ENCODE results near the gene LSS. TPM values are rescaled to one million over a fixed set of nuclear protein-coding genes. Genes with fewer than 3 reads are reported as not detected.

Gene LSS
- polyA plus RNA-seq, 1 donor from 2014 or later, result 101 TPM

DNA sequence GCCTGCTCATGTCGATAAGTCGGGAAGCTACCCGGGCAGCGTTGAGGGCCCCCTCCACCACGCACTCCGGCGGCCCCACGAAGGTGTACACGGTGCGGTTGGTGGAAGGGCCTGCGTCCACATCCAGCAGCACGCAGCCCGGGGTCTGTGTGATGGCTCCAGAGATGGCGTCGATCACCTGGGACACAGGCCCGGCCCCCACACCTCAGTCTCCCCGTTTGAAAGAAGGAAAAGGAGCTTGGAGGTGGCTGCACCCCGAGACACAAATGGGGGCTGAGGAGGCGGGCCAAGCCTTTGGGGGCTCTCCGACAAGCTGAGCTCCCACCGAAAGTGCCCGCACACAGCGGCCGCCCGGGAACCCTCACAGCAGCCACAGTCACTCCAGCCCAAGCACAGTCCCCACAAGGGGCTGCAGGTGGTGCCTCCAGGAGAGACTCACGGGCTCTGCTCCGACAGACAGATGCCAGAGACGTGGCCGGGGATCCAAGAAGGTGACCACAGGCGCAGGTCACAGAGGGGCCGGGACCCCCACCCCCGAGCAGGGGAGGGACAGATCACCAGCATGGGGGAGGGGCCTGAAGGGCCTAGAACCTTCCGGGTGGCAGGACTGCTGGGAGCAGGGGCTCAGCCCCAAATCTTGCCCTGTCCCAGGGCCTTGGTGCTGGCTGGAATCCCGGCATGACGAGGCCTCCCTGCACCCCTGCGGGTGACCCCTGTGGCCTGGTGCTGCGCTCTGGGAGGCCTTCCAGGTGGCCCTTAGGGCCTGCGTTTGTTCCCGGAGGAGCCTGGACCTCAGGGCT is 74.2 kb downstream of the LSS start:
- H3K4me3 ChIP-seq (ENCODE audit: low read length), result no peak overlapping the region
- H3K79me2 ChIP-seq (replicated peaks; ENCODE audit: insufficient read depth, low read length), result no peaks in the 10 kb centered on the region
- no peaks in the 10 kb centered on the region for H3K36me3 ChIP-seq (ENCODE audit: insufficient read depth, low read length)
- no peaks in the 10 kb centered on the region for H3K27me3 ChIP-seq (ENCODE audit: insufficient read depth, low read depth, low read length)
- TF ChIP-seq EP300 (conservative IDR thresholded peaks at IDR 0.05; ENCODE audit: poor library complexity, severe bottlenecking) (no peak), POLR2AphosphoS5 (IDR thresholded peaks at IDR 0.05) (no peak), MXI1 (conservative IDR thresholded peaks at IDR 0.05; ENCODE audit: poor library complexity, severe bottlenecking) (no peak), TAF1 (IDR thresholded peaks at IDR 0.05; ENCODE audit: low read depth) (no peak), SMC3 (conservative IDR thresholded peaks at IDR 0.05; ENCODE audit: poor library complexity) (no peak), RAD21 (conservative IDR thresholded peaks at IDR 0.05) (no peak), REST (IDR thresholded peaks at IDR 0.05; ENCODE audit: borderline replicate concordance) (no peak), EZH2 (IDR thresholded peaks at IDR 0.05; ENCODE audit: borderline replicate concordance, insufficient read depth, low read length, poor library complexity, severe bottlenecking) (no peak)
- TF ChIP-seq, protein P1, sequence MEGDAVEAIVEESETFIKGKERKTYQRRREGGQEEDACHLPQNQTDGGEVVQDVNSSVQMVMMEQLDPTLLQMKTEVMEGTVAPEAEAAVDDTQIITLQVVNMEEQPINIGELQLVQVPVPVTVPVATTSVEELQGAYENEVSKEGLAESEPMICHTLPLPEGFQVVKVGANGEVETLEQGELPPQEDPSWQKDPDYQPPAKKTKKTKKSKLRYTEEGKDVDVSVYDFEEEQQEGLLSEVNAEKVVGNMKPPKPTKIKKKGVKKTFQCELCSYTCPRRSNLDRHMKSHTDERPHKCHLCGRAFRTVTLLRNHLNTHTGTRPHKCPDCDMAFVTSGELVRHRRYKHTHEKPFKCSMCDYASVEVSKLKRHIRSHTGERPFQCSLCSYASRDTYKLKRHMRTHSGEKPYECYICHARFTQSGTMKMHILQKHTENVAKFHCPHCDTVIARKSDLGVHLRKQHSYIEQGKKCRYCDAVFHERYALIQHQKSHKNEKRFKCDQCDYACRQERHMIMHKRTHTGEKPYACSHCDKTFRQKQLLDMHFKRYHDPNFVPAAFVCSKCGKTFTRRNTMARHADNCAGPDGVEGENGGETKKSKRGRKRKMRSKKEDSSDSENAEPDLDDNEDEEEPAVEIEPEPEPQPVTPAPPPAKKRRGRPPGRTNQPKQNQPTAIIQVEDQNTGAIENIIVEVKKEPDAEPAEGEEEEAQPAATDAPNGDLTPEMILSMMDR (IDR thresholded peaks at IDR 0.05; ENCODE audit: poor library complexity, severe bottlenecking), result no peak
- no peak overlapping the region for H3K27ac ChIP-seq (ENCODE audit: low read length)
- H3K9me2 ChIP-seq (ENCODE audit: insufficient read depth, low read length), result no peaks in the 10 kb centered on the region
- H3K9me3 ChIP-seq (ENCODE audit: low read length), result no peaks in the 10 kb centered on the region
- no peak overlapping the region for H3K4me2 ChIP-seq (ENCODE audit: low read length)
- H4K20me1 ChIP-seq (ENCODE audit: insufficient read depth), result no peaks in the 10 kb centered on the region
- H3F3A ChIP-seq (ENCODE audit: insufficient read depth, low read length, poor library complexity, severe bottlenecking), result no peaks in the 10 kb centered on the region
- H3K9ac ChIP-seq (ENCODE audit: low read length), result no peak overlapping the region
- no peak overlapping the region for H2AFZ ChIP-seq (ENCODE audit: low read depth, low read length)

DNA sequence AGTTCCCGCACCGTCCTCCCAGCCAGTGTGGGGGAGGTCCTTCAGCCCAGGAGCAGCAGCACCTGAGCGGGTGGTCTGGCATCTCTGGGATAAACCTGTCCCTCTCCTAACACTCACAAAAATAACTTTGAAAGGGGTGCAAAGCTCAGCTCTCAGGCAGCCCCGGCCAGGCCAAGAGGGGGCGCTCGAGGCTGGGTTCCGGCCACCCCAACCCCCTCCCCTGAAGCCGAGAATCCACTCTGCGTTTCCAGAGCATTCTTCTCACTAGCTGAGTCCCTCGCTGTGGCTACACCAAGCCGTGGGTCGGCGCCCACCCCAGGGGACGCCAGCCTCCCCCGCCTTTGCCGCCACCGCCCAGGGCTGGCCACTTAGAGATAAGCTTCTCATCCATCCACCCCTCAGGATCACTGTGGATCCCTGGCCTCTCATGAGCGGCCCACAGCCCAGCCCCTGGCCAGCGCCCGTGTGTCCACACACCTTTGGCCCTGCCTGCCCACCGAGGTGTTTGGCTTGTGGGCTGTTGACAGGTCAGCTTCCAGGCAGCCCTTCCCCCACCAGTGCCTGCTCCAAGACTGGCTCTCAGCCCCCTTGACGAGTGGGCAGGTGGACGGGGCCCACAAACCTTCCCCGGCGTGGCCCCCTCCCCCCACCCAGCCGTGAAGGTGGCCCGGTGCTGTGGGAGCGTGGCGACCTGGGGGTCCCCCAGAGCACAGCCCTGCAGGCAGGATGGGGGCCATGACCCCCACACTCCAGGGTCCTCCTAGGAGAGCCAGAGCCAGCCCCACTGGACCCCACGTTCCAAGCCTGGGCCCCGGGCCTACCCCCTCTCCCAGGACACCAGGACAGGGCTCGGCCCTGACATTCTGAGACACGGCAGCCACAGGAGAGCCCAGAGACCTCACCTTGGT is 75.1 kb downstream of the LSS start:
- Histone ChIP-seq H3K27me3 (ENCODE audit: insufficient read depth, low read depth, low read length) (no peaks in the 10 kb centered on the region), H4K20me1 (ENCODE audit: insufficient read depth) (no peaks in the 10 kb centered on the region), H3F3A (ENCODE audit: insufficient read depth, low read length, poor library complexity, severe bottlenecking) (no peaks in the 10 kb centered on the region), H3K9me3 (ENCODE audit: low read length) (no peaks in the 10 kb centered on the region), H3K9ac (ENCODE audit: low read length) (no peak overlapping the region), H3K36me3 (ENCODE audit: insufficient read depth, low read length) (no peaks in the 10 kb centered on the region), H3K4me3 (ENCODE audit: low read length) (no peak overlapping the region), H3K79me2 (replicated peaks; ENCODE audit: insufficient read depth, low read length) (no peaks in the 10 kb centered on the region), H2AFZ (ENCODE audit: low read depth, low read length) (no peak overlapping the region), H3K4me2 (ENCODE audit: low read length) (no peak overlapping the region), H3K27ac (ENCODE audit: low read length) (no peak overlapping the region), H3K9me2 (ENCODE audit: insufficient read depth, low read length) (no peaks in the 10 kb centered on the region)
- no peak for TF ChIP-seq TAF1 (IDR thresholded peaks at IDR 0.05; ENCODE audit: low read depth)

Data from neural cell (in vitro differentiated cells).